Caco-2 (cell line): ENCODE data around the gene BPIFB6. TPM values are rescaled to one million over a fixed set of nuclear protein-coding genes. Genes with fewer than 3 reads are reported as not detected.

Source experiments
- BruUV-seq: library from RNA; stranded (reverse); fragments of 400-500 nt; replicated peaks from 2 replicates; lab custom pipeline; 2021; lab: Mats Ljungman, UMichigan
- CTCF ChIA-PET: fragments of 300-600 bp; sonication (Branson Sonifier 250); formaldehyde crosslinking; loops from one replicate; lab custom pipeline; 2022; ENCODE audit warnings: antibody characterized with exemption; lab: Charles Lee
- POLR2A ChIA-PET: fragments of 300-600 bp; sonication (Branson Sonifier 250); formaldehyde crosslinking; loops from one replicate; lab custom pipeline; 2022; ENCODE audit warnings: antibody characterized with exemption; lab: Charles Lee
- DNase-seq, 2 experiments: peaks; one replicate each; pipeline versions ENCODE4 v3.0.0 to v3.0.0-alpha.2; 2020 to 2022
- H3K27me3 ChIP-seq: replicated peaks from 2 replicates; pipeline ENCODE4 v1.6.0; 2011; ENCODE audit warnings: low read length; ENCODE audit not compliant: control insufficient read depth, insufficient read depth
- H3K36me3 ChIP-seq: 2 replicates; pipeline ENCODE4 v1.5.1; 2011; ENCODE audit warnings: low read length; ENCODE audit not compliant: control insufficient read depth, insufficient read depth
- H3K4me1 ChIP-seq: fragments of 250-450 bp; sonication (Bioruptor Pico); 2 replicates; pipeline ENCODE4 v1.5.1; 2020; ENCODE audit warnings: mild to moderate bottlenecking
- H3K4me3 ChIP-seq: 2 replicates; pipeline ENCODE4 v1.5.1; 2011; ENCODE audit warnings: low read depth, mild to moderate bottlenecking, control low read depth, low read length
- H3K9me3 ChIP-seq: fragments of 250-450 bp; sonication (Bioruptor Pico); 2 replicates; pipeline ENCODE4 v1.5.1; 2020; ENCODE audit warnings: mild to moderate bottlenecking, moderate library complexity
- H3K27ac Mint-ChIP-seq: one replicate; pipeline ENCODE4 v1.8.0; 2022; ENCODE audit warnings: mixed read lengths; ENCODE audit not compliant: unreplicated experiment
- H3K27me3 Mint-ChIP-seq: one replicate; pipeline ENCODE4 v1.8.0; 2022; ENCODE audit warnings: mixed read lengths; ENCODE audit not compliant: insufficient read depth, unreplicated experiment
- H3K36me3 Mint-ChIP-seq: one replicate; pipeline ENCODE4 v1.8.0; 2022; ENCODE audit warnings: mild to moderate bottlenecking, mixed read lengths; ENCODE audit not compliant: insufficient read depth, unreplicated experiment
- H3K4me1 Mint-ChIP-seq: one replicate; pipeline ENCODE4 v1.8.0; 2022; ENCODE audit warnings: low read depth, mixed read lengths; ENCODE audit not compliant: unreplicated experiment
- H3K4me3 Mint-ChIP-seq: one replicate; pipeline ENCODE4 v1.8.0; 2022; ENCODE audit warnings: mild to moderate bottlenecking, moderate library complexity, mixed read lengths; ENCODE audit not compliant: unreplicated experiment
- H3K9me3 Mint-ChIP-seq: one replicate; pipeline ENCODE4 v1.8.0; 2022; ENCODE audit warnings: mixed read lengths; ENCODE audit not compliant: unreplicated experiment
- intact Hi-C: fragments of 100-400 bp; cut with micrococcal nuclease; formaldehyde crosslinking; loops from one replicate; pipeline ENCODE4 v1.10.0; 2022; ENCODE audit not compliant: unreplicated experiment
- total RNA-seq: library from RNA; stranded (reverse); gene quantifications from 2 replicates; pipeline ENCODE4 v1.2.3, GENCODE V29; 2022
- TF ChIP-seq, protein P1 (sequence below), 2 experiments: fragments of 200-600 bp in 1 of 2; IDR thresholded peaks; 1 replicate in 1 of 2; 2 replicates in 1 of 2; pipeline versions ENCODE4 v1.5.1 to v1.8.0; 2011 to 2022; ENCODE audit warnings: antibody characterized with exemption in 1 of 2, control low read depth in 1 of 2, inconsistent platforms in 1 of 2, low read depth in 1 of 2, low read length in 1 of 2, mild to moderate bottlenecking in 1 of 2, moderate library complexity in 1 of 2; ENCODE audit not compliant: insufficient read depth in 1 of 2, severe bottlenecking in 1 of 2, unreplicated experiment in 1 of 2

The BPIFB6 gene
- total RNA-seq, 1 experiment from 2014 or later = not detected

DNA sequence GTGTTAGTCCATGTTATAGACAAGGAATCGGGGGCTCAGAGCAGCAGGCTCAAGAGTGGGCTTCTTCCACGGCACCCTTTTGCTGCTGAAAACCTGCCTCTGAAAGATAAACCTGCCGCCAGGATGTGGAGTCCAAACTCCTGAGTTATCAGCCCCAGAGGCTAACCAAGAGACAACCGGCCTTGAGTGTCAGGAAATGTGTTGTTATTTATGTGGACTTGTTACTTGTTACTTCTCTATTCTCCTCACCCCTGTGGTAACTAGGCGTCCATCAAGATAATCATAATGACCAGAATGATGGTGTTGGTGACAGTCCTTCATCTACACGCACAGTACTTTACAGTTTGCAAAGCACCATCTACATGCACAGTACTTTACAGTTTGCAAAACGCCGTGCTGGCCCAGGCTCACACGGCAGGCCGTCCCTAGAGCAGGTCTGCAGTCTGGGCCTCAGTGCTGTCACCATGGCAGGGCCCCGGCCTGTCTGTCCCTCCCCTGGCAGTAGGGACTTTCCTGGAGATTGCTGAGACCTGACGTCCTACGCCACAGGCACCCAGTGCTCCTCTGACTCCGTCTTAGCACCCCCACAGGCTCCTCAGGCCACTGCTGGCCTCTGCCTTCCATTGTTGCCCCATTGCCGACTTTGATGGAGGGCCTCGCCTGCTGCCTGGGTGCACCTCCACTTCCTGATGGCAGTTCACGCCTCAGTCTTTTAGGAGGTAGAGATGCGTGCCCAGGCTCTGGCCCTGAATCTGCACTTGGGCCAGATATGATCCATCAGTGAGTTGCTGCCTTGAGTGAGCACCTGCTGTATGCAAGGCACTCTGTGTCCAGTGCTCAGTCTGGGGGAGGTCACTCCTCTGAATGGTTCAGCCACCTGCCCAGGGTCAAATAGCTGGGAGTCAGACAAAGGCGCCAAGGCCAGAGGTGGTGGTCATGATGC lies 38.9 kb downstream of the BPIFB6 start:
- no peaks in the 10 kb centered on the region; the same call in 1 of the 2 replicates for H3K27me3 ChIP-seq
- TF ChIP-seq, protein P1, sequence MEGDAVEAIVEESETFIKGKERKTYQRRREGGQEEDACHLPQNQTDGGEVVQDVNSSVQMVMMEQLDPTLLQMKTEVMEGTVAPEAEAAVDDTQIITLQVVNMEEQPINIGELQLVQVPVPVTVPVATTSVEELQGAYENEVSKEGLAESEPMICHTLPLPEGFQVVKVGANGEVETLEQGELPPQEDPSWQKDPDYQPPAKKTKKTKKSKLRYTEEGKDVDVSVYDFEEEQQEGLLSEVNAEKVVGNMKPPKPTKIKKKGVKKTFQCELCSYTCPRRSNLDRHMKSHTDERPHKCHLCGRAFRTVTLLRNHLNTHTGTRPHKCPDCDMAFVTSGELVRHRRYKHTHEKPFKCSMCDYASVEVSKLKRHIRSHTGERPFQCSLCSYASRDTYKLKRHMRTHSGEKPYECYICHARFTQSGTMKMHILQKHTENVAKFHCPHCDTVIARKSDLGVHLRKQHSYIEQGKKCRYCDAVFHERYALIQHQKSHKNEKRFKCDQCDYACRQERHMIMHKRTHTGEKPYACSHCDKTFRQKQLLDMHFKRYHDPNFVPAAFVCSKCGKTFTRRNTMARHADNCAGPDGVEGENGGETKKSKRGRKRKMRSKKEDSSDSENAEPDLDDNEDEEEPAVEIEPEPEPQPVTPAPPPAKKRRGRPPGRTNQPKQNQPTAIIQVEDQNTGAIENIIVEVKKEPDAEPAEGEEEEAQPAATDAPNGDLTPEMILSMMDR (IDR thresholded peaks at IDR 0.05; ENCODE audit: insufficient read depth in 1 of 2, low read depth in 1 of 2, low read length in 1 of 2, severe bottlenecking in 1 of 2, unreplicated experiment in 1 of 2) = no peak
- no peak for DNase-seq
- no peaks in the 10 kb centered on the region for H3K36me3 ChIP-seq
- H3K4me1 ChIP-seq = no peaks in the 10 kb centered on the region
- H3K9me3 ChIP-seq = no peaks in the 10 kb centered on the region
- Mint-ChIP-seq H3K4me1 (no peaks in the 10 kb centered on the region), H3K36me3 (no peaks in the 10 kb centered on the region), H3K27me3 (peaks cover 22% of the 10 kb centered on the region), H3K27ac (no peak overlapping the region), H3K4me3 (no peak overlapping the region), H3K9me3 (no peaks in the 10 kb centered on the region)
- CTCF ChIA-PET = no interaction called here
- intact Hi-C loops = no loop called here
- POLR2A ChIA-PET = no interaction called here
- BruUV-seq = no TSS peak
- no peak overlapping the region for H3K4me3 ChIP-seq

DNA sequence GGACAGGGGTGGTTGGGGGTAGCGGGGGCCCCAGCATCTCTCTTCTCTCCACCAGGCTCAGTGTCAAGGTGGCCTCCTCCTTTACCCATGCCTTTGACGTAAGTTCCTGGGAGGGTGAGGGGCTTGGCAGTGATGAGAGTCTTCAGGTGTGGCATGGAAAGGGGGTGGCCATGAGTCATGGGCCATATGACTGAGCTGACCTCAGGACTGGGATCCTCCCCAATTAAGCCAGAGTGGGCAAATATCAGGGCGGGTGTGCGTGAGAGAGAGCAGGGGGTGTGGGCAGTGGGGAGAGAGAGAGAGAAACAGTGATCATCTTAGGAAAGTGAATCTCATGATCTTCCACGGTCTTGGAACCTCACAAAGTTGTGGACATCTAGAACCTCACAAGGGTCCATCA lies 39.8 kb downstream of the BPIFB6 start:
- TF ChIP-seq, protein P1 (IDR thresholded peaks at IDR 0.05; ENCODE audit: insufficient read depth in 1 of 2, low read depth in 1 of 2, low read length in 1 of 2, severe bottlenecking in 1 of 2, unreplicated experiment in 1 of 2) = no peak
- H3K27me3 Mint-ChIP-seq = peaks cover 23% of the 10 kb centered on the region
- no peak overlapping the region for H3K4me3 Mint-ChIP-seq

DNA sequence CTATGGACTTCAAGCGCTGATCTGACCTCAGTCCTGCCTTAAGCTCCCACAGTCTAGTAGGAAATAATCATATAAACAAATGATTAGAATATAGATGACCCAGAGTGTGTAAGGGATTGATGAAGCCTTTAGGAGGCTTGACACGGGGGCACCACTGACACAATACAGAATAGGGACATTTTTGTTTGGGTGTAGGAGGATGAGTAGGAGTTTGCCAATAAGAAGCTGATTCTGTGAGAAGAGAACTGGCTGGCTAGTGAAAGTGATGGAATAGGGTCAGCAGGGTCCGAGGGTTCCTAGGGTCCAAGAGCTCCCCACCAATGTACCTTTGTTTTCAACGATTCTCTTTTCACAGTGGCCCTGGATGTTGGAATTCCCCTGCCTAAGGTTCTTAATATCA lies 40.9 kb downstream of the BPIFB6 start:
- no peaks in the 10 kb centered on the region for H3K9me3 ChIP-seq
- intact Hi-C loops = no loop called here
- H3K36me3 ChIP-seq = no peaks in the 10 kb centered on the region
- POLR2A ChIA-PET = interaction anchor here (0.6 kb wide), 1 partner anchor 72 kb away, joined by 4 read pairs; no protein-coding TSS in a partner anchor
- no peak for DNase-seq
- CTCF ChIA-PET = interaction anchor here (1.2 kb wide), 1 partner anchor 24 kb away, joined by 4 read pairs; no protein-coding TSS in a partner anchor
- no peaks in the 10 kb centered on the region; the same call in 1 of the 2 replicates for H3K4me1 ChIP-seq
- Mint-ChIP-seq H3K27ac (no peak overlapping the region), H3K27me3 (peaks cover 20% of the 10 kb centered on the region), H3K36me3 (no peaks in the 10 kb centered on the region), H3K4me3 (no peak overlapping the region), H3K9me3 (no peaks in the 10 kb centered on the region), H3K4me1 (no peaks in the 10 kb centered on the region)
- no TSS peak for BruUV-seq
- no peak overlapping the region for H3K4me3 ChIP-seq
- H3K27me3 ChIP-seq = no peaks in the 10 kb centered on the region; the same call in 1 of the 2 replicates
- TF ChIP-seq, protein P1 (IDR thresholded peaks at IDR 0.05; ENCODE audit: insufficient read depth in 1 of 2, low read depth in 1 of 2, low read length in 1 of 2, severe bottlenecking in 1 of 2, unreplicated experiment in 1 of 2) = no peak

More for the DNA sequence above, 39.8 kb downstream of the BPIFB6 start:
- H3K4me1 ChIP-seq = no peaks in the 10 kb centered on the region; the same call in 1 of the 2 replicates
- no peaks in the 10 kb centered on the region for H3K9me3 Mint-ChIP-seq
- H3K4me1 Mint-ChIP-seq = no peaks in the 10 kb centered on the region
- no peaks in the 10 kb centered on the region for H3K36me3 Mint-ChIP-seq
- H3K27me3 ChIP-seq = no peaks in the 10 kb centered on the region; the same call in 1 of the 2 replicates
- no peaks in the 10 kb centered on the region for H3K36me3 ChIP-seq
- intact Hi-C loops = no loop called here
- no TSS peak for BruUV-seq
- POLR2A ChIA-PET = no interaction called here
- no peak overlapping the region for H3K27ac Mint-ChIP-seq
- DNase-seq = no peak
- no peak overlapping the region for H3K4me3 ChIP-seq
- H3K9me3 ChIP-seq = no peaks in the 10 kb centered on the region
- CTCF ChIA-PET = interaction anchor here (0.8 kb wide), 1 partner anchor 9 kb away, joined by 4 read pairs; no protein-coding TSS in a partner anchor
